GM12892 (cell line): ENCODE results near the gene MYH6.

Experiments
- POLR2A ChIP-seq: IDR thresholded peaks from 2 replicates; pipeline ENCODE4 v1.6.1; 2011; ENCODE audit warnings: low read depth, low read length, control low read depth
- POLR2AphosphoS5 ChIP-seq: IDR thresholded peaks from 2 replicates; pipeline ENCODE4 v1.6.1; 2011; ENCODE audit warnings: low read depth, low read length, control low read depth
- TAF1 ChIP-seq: IDR thresholded peaks from 2 replicates; pipeline ENCODE4 v1.6.1; 2011; ENCODE audit warnings: low read depth, mild to moderate bottlenecking, control low read depth, low read length, borderline replicate concordance

DNA sequence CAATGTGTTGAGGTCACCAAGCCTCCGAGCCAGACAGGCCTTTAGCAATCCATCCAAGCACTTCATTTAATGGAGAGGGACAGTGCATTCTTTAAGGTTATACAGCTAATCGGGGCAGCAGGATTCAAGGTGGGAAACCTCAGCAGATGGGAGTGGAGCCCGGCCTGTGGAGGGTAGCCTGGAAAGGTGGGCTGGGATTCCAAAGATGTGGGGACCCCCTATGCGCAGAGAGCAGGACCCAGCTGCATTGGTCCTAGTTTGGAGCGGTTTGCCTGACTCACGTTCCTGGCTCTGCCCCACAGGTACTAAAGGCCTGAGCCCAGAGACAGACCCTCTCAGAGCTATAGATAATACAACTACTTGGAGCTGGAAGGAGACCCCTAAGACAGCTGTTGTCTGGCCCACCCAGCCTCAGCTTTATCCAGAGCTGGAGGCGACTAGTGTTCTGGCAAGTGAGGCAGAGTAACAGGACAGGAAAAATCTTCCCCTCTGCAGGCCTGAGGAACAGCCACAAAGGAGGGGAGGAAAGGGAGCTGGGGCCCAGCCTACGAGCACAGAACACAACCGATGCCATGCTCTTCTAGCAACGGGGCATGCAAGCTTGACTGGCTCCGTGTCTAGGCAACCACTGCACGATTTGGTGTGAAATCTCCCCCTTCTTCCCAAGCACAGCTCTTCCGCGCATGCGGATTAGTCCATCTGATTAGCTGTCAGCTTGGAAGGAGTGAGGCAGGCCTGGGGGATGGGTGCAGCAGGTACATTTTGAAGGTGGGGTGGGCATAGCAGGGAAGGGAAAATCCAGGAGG lies 28.5 kb upstream of the MYH6 start:
- TF ChIP-seq POLR2AphosphoS5 (no peak), POLR2A (no peak), TAF1 (no peak)
